ENCODE results near the gene EMILIN1.

The EMILIN1 gene

DNA sequence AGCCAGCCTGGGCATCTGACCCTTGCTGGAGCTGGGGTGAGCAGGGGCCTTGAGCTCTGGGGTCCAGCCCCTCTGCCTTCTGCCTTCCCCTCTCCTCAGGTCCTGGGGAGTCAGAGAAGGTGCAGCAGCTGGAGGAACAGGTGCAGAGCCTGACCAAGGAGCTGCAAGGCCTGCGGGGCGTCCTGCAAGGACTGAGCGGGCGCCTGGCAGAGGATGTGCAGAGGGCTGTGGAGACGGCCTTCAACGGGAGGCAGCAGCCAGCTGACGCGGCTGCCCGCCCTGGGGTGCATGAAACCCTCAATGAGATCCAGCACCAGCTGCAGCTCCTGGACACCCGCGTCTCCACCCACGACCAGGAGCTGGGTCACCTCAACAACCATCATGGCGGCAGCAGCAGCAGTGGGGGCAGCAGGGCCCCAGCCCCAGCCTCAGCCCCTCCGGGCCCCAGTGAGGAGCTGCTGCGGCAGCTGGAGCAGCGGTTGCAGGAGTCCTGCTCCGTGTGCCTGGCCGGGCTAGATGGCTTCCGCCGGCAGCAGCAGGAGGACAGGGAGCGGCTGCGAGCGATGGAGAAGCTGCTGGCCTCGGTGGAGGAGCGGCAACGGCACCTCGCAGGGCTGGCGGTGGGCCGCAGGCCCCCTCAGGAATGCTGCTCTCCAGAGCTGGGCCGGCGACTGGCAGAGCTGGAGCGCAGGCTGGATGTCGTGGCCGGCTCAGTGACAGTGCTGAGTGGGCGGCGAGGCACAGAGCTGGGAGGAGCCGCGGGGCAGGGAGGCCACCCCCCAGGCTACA, 3.8 kb downstream of the EMILIN1 start:
- DNase-seq = no peak

- DNase-seq = no peak
Observed at GRCh38 chr2:27082773-27083409, 4.5 kb downstream of the EMILIN1 start.

- DNase-seq = no peak
Observed at GRCh38 chr2:27083410-27084296, 5.2 kb downstream of the EMILIN1 start.

DNA sequence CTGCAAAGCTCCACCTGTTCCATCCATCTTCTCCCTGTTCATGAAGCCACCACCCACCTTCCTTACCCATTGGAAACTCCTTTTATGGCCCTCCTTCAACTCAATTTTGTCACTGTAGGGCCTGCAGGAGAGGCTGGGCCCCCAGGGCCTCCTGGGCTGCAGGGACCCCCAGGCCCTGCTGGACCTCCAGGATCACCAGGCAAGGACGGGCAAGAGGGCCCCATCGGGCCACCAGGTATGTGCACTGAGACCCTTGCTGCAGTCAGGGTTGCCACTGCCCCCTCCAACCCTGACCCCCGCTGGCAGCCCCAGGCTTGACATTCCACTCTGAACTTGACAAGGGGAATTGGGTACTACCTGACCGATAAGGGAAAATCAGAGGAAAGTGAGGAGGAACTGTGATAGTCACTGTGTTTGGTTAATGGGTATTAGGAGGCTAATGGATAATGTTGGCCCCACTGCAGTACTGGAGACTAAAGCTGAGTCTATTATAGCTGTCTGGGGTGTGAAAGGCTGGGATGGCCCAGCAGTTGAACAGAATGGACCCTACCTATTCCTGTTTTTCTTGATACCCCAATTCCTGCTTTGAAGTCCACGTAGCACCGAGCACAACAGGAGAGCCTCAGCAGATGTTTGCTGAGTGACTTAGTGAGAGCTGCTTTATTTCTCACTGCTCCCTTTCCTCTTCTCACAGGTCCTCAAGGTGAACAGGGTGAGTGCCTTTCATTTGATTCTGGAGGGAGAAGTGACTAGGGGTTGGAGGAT, 6.1 kb downstream of the EMILIN1 start:
- DNase-seq = no peak

DNA sequence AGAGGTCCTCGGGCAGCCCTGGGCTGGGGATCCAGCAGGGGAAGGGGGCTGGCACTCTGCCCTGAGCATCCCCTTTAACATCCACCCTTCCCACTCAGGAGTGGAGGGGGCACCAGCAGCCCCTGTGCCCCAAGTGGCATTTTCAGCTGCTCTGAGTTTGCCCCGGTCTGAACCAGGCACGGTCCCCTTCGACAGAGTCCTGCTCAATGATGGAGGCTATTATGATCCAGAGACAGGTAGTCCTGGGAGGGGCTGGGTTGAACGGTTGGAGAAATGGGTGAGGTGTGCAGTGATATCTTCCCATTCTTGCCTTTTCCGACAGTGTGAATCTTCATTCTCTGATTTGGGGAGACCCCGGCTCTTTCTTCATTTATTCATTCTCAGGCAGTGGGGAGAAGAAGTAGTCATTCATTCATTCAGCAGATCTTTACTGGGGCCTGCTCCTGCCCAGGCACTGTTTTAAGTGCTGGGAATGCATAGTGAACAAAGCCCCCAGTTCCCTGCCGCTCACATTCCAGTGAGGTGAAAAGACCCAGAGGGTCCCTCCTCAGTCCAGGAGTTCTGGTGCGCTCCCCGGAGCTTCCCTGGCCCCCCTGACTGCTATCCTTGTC, 6.8 kb downstream of the EMILIN1 start:
- no peak for DNase-seq

- peak; percentile 57 for DNase-seq
Observed at GRCh38 chr2:27085673-27086089, 7.3 kb downstream of the EMILIN1 start.

- DNase-seq = peak; percentile 91
Observed at GRCh38 chr2:27086090-27086723, 7.8 kb downstream of the EMILIN1 start.

GRCh38 chr2:27086724-27087593, 8.5 kb downstream of the EMILIN1 start, which contains the start of gene KHK:
TSS of gene KHK (plus strand) at chr2:27086772. CDS start at chr2:27087260, 488 bp downstream.
- no peak for DNase-seq

DNA sequence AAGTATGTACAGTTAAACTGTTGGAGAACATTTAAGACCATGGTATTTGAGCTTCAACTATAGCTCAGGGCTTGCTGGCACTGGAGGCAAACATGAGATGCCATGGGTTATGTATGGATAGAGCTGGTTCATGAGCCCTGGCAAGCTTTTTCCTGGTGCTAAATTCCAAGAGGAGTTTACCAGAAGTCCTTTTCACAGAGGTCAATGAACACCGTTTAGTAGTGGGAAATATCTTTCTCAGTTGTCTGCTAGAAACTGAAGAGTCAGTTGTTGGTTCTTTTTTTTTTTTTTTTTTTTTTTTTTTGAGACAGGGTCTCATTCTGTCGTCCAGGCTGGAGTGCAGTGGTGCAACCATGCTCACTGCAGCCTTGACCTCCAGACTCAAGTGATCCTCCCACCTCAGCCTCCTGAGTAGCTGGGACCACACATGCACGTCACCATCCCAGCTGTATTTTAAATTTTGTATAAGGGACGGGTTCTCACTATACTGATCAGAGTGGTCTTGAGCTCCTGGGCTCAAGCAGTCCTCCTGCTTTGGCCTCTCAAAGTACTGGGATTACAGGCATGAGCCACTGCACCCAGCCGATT, 9.5 kb downstream of the EMILIN1 start:
- DNase-seq = no peak

DNA sequence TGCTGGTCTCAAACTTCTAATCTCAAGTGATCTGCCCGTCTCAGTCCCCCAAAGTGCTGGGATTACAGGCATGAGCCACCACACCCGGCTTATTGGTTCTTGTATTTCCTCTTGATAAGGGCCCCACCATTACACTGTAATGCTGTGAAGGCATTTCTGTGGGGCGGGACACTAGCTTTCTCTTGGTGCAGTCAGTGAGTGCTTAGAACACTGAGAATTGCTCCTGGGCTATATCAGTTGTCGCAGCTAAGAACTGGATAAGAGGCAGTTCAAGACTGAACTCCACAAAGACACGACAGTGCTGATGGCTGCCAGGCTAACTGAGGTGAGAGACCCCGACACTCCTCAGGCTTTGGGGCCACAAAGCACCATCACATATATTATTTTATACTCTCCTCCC, 10.2 kb downstream of the EMILIN1 start:
- no peak for DNase-seq

- DNase-seq = no peak
Observed at GRCh38 chr2:27089111-27089954, 10.9 kb downstream of the EMILIN1 start.

DNA sequence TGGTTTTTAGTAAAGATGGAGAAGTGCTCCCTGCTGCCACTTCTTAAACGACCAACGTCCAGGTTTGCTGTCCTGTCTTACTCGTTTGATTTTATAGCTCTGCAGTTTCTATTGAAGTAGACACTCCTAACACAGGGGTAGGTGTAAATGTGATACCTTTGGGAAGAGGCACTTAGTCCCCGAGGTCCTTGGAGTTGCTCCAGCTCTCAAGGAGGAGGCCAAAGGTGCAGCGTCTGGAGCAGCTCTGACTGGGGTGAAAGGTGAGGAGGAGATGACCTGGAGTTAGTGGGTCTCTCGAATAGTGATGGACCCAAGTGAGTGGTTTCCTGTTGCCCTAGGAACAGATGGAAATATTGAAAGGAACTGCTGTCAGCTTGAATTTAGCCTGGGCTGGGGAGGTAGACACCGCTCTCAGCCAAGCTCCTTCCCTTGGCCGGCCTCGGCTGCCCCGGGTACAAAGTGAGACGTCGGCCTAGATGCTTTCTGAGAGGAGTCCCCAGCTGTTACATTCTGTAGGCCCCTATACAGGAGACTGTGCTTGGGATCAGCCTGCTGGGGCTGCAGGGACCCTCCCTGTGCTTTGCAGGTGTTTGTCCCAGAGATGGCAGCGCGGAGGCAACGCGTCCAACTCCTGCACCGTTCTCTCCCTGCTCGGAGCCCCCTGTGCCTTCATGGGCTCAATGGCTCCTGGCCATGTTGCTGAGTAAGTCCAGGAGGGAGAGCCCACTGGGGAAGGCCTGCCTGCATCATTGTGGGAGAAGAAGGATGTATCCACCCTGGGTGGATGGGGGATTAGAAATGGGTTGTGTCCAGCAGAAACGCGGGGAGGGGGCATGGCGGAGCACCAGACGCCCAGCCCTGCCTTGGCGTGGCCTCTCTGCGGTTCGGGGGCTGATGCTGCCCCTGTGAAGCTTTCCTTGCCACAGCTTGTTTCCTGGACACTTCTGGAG, 13.6 kb downstream of the EMILIN1 start:
- no peak for DNase-seq

GRCh38 chr2:27092696-27093429, 14.4 kb downstream of the EMILIN1 start:
- no peak for DNase-seq

DNA sequence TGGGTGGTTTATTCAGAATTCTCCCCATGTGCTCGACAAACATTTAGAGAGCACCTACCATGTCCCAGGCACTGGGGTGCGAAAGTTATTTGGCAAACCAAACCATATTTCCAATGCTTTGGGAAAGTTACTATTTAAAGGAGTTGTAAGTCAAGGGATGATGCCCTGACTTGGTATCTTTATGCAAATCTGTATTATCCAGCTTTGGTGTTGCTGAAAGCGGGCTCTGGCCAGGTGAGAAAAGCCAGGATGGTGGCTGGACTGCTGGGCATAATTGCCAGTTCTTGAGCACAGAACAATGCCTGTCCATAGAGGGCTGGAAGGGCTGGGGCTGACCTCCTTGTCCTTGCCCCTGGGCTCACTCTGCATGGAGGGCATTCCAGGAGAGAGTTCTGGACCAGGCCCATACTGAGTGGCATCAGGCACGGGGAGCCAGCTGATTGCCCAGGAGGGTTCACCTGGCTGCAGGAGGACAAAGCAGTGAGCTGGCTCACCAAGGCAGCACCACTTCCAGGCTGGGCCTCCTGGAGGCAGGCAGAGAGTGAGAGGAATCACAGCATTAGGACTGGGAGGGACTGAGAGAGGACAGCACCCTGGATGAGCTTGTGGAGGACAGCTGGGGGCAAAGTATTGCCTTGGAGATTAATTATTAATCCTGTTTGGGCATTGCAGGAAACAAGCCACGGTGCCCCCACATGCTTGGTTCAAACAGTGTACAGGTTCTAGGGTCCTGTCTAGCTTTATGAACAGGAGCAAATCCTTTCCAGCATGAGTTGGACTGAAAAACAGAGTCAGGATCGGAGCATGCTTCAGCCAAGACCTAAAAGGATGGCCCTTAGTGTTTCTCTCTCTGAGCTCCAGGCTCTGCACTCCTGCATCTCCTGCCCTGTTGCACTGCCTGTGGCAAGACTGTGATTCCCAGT, 15.3 kb downstream of the EMILIN1 start:
- no peak for DNase-seq

GRCh38 chr2:27094353-27094984, 16.1 kb downstream of the EMILIN1 start:
- no peak for DNase-seq

- no peak for DNase-seq
Observed at GRCh38 chr2:27095427-27095744, 17.0 kb downstream of the EMILIN1 start.

Data from fibroblast of skin of right quadriceps (primary cell).